NB4 (cell line): Measurements from ENCODE around the gene TPCN1.

ENCODE experiments used
- TF ChIP-seq, protein P1 (sequence below): IDR thresholded peaks from one replicate; pipeline ENCODE4 v1.5.1; 2012; ENCODE audit warnings: low read depth, low read length
- TF ChIP-seq, protein P2 (sequence below): IDR thresholded peaks from 2 replicates; pipeline ENCODE4 v1.6.1; 2011; ENCODE audit warnings: low read depth, low read length

DNA sequence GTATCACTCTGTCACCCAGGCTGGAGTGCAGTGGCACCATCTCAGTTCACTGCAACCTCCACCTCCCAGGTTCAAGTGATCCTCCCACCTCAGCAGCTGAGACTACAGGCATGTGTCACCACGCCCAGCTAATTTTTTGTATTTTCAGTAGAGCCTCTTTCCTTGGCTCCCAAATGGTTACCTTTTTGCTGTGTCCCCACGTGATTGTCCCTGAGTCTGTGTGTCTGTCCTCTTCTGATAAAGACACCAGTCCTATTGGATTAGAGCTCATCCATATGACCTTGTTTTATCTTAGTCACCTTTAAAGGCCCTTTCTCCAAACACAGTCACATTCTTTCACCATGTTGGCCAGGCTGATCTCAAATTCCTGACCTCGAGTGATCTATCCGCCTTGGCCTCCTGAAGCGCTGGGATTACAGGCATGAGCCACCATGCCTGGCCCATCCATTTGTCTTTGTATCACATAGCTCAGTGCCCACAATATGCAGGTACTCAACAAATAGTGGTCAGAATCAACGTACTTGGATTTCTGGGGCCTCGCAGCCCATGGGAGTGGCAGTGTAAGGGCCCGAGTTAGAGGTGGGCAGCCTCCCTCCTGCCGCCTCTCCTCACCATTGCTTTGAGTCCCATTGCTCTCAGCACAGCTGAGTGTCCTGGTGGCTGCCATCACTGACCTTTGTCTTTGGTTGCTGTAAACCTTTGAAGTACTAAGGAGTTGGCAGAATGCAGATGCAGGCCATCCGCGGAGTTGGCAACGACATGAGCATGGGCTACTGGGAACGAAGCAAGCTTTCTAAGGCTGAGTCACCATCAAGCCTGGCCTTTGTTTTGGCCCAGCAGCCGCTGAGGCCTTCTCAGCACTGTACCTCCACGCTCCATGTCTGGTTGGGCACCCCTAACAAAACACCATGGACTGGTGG lies 9.3 kb downstream of the TPCN1 start:
- TF ChIP-seq, protein P1, sequence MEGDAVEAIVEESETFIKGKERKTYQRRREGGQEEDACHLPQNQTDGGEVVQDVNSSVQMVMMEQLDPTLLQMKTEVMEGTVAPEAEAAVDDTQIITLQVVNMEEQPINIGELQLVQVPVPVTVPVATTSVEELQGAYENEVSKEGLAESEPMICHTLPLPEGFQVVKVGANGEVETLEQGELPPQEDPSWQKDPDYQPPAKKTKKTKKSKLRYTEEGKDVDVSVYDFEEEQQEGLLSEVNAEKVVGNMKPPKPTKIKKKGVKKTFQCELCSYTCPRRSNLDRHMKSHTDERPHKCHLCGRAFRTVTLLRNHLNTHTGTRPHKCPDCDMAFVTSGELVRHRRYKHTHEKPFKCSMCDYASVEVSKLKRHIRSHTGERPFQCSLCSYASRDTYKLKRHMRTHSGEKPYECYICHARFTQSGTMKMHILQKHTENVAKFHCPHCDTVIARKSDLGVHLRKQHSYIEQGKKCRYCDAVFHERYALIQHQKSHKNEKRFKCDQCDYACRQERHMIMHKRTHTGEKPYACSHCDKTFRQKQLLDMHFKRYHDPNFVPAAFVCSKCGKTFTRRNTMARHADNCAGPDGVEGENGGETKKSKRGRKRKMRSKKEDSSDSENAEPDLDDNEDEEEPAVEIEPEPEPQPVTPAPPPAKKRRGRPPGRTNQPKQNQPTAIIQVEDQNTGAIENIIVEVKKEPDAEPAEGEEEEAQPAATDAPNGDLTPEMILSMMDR, result no peak
- TF ChIP-seq, protein P2, sequence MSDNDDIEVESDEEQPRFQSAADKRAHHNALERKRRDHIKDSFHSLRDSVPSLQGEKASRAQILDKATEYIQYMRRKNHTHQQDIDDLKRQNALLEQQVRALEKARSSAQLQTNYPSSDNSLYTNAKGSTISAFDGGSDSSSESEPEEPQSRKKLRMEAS, result no peak
